ENCODE measurements around the gene FAS.

Gene FAS

DNA sequence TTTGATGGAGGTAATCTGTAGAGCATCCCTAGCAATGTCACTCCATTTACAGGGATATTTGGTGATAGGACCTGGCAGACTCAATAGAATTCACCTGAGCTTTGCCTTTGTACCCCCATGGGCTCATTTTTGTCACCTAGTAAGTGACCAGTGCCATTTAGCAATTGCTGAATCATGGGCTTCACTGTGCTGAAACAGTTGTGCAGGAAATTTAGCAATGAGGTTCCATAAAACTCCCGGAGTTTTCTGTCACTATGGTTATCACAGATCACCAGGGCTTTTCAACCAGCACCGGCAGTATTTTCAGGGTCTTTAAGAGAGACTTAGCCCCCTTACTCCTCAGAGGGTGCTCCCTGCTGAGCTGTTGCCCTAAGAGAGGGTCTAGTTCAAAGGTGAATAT, 40.2 kb downstream of the FAS start:
- in situ Hi-C loops (cut with HindIII; ENCODE audit: low sequenced_read_pairs): loop anchor here (5.0 kb wide), 1 partner anchor 37 kb away; no protein-coding TSS in a partner anchor

DNA sequence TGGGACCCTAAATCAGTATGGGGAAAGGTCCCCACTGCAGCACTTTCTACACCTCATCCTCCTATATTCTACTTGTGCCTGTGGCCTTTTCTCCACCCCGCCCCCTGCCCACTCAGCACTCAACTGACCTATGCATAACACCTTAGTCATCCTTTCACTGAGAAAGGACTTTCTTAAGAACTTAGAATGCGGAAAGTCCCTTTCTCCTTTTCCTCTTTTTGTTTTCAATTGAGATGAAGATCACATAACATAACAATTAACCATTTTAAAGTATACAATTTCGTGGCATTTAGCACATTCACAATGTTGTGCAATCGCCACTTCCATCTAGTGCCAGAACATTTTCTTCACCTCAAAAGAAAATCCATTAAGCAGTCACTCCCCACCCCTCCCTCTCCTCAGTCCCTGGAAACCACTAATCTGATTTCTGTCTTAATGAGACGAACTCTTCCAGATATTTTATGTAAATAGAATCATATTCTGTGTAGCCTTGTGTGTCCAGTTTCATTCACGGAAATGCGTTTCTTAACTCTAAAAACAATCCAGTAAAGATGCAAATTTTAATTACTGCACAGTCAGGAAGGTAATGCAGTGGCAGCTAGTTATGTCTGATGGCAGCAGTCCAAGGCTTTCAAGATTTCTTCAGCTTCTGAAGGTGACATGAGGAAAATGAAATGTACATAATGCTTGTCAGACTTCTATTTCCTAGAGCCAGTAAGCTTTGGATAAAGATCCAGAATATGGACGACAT, 41.7 kb downstream of the FAS start:
- in situ Hi-C loops (cut with HindIII; ENCODE audit: low sequenced_read_pairs): loop anchor here (5.0 kb wide), 1 partner anchor 35 kb away; no protein-coding TSS in a partner anchor

DNA sequence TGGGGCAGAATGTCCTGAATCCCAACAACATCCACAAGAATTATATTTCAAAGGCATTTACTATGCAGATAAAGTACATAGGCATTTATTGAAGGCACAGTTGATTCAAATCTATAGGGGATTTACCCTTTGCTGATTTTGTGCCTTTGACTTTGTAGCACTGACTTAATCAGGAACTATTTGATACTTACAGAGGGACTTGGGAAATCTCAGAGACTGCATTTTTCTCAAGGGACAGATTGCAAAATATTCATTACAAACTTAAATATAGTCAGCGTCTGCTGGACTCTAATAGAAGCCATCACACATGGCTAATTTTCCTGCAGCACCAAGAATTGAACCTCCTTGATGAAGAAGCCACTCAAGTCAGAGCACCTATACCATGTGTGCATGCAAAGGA, 44.9 kb downstream of the FAS start:
- in situ Hi-C loops (cut with HindIII; ENCODE audit: low sequenced_read_pairs): no loop called here

DNA sequence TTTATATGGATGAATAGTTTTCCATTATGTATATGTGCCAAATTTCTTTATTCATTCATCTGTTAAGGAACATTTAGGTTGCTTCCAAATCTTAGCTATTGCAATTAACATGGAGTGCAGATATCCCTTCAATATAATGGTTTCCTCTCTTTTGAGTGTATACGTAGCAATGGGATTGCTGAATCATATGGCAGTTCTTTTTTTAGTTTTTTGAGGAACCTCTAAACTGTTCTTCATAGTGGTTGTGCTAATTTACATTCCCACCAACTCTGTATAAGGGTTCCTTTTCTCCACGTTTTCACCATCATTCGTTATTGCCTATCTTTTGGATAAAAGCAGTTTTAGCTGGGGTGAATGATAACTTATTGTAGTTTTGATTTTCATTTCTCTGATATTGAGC, 46.5 kb downstream of the FAS start:
- in situ Hi-C loops (cut with HindIII; ENCODE audit: low sequenced_read_pairs): no loop called here

DNA sequence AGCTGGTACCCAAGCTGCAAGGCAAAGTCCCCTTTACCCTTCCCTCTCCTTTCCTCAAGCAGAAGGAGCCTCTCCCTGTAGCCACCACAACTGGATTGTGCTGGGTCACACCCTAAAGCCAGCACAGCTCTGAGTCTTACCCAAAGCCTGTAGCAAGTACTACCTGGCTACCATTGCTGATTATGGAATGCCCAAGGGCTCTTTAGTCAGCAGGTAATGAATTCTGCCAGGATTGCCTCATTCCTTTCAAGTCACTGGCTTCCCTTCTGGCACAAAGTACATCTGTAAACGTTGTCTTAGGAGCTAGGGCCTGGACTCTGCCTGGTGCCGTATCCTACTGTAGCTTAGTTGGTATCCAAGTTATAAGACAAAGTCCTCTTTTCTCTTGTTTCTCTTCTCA, 52.0 kb downstream of the FAS start:
- in situ Hi-C loops (cut with HindIII; ENCODE audit: low sequenced_read_pairs): no loop called here

DNA sequence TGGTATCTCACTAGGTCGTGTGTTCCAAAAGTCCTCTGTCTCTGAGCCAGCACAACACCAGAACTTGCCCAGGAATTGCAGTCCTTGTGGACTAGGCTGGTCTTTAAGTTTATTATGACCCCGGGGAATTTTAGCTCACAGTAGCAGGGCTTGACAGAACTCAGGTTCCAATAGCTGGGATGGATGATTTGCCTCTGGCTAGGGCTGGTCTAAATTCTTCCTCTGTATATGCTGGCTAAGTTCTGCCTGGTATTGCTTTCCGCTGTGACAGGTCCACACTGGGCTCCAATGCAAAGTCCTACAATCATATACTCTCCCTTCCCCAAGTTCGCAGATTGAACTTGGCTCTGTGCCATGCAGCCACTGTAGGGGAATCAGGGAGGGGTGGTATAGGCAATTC, 52.5 kb downstream of the FAS start:
- in situ Hi-C loops (cut with HindIII; ENCODE audit: low sequenced_read_pairs): no loop called here

DNA sequence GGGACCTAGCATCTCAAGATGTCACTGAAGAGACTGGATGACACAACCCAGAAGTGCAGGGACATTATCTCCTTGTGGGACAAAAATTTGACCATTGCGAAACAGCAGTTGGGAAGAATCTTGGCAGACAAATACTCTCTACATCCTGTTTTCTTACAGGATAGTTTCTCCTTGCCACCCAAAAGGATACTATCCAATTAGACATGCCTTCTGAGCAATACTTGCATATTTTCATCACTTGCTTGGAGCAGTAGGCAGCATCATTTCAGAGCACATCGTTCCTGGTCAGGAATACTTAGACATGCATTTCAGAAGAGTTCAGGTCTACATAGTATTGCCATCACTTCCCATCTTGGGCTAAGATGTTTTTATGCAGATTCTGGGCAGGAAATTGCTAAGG, 56.8 kb downstream of the FAS start:
- in situ Hi-C loops (cut with HindIII; ENCODE audit: low sequenced_read_pairs): no loop called here

DNA sequence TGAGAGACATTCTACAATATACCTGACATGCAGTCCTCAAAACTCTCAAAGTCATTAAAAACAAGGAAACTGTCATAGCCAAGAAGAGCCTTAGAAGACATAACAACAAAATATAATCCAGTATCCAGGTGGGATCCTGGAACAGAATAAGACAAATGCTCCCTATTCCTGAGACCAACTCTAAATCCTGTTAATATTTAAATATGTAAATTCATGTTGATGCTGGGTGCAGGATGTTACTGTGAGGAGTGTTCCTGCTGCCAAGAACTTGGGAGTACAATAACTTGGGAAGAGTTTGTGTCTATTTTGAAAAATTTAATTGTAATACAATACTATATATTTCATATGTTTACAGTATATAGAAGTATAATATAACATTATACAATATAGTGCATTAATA, 61.0 kb downstream of the FAS start:
- in situ Hi-C loops (cut with HindIII; ENCODE audit: low sequenced_read_pairs): no loop called here

DNA sequence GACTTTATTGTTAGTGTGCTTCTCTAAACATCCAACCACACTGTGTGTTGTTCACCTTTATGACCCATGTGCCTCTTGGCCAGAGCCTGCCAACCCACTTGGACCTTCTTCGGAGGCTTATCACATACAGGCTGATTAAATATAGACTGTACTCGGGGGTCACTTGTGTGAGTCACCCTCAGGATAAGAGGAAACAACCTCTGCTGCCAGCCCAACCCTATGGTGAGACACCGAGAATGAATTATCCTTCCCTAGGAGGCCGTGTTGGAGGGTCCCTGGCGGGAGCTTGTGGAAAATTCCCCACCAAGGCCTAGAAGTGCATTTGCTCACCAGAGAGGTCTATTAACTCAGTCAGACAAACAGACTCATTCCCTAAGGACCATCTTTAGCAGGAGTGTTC, 63.0 kb downstream of the FAS start:
- in situ Hi-C loops (cut with HindIII; ENCODE audit: low sequenced_read_pairs): no loop called here

DNA sequence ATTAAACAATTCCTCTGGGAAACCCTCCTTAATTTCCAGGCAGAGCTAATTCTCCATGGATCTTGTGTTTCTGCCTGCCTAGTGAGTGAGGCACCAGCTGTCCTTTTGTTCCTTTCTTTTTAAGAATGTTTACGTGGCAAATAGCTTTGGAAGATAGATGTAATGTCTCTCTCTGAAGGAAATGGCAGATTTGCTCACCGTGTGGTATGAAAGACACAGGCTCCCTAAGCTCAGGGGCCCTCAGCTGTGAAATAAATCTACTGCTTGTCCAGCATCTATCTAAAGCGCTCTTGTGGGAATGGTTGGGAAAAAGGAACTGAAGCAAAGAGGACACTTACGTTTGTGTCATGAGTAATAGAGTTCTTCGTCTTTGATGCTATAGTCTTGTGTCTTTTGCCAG, 64.6 kb downstream of the FAS start:
- in situ Hi-C loops (cut with HindIII; ENCODE audit: low sequenced_read_pairs): no loop called here

DNA sequence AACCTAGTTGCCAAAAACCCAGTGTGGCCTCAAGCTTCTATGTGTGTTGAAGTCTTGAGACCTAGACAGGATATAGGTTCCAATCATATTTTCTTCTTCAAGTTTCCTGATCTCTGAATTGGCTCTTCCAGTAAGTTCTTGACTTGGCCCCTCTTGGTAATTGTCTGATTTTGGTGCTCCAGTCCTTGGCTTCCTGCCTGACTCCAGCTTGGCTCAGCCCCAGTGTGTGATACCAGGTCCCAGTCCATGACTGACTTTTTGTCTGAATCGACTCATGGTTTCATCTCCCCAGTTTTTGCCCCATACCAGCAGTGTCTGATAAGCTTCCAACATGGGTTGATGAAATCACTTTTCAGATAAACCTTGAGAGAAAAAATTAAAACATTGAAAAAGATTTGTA, 72.3 kb downstream of the FAS start:
- in situ Hi-C loops (cut with HindIII; ENCODE audit: low sequenced_read_pairs): no loop called here

DNA sequence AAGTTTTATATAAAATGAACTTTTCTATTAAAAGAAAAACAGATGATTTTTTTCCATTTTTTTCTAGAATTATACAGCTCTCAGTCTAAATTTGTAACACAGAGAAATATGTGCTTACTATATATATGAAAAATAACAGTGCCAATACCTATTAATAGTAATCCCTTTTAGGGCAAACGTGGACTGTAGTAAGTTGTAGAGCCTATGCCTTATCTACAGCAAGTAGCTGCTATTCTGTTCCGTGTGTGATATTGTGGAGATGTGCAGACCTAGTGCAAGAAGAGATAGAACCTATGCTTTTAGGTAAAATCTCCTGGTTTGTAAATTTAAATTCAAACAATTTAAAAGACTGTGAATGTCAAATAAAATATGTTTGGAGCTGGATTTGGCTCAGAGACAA, 72.9 kb downstream of the FAS start:
- in situ Hi-C loops (cut with HindIII; ENCODE audit: low sequenced_read_pairs): no loop called here

DNA sequence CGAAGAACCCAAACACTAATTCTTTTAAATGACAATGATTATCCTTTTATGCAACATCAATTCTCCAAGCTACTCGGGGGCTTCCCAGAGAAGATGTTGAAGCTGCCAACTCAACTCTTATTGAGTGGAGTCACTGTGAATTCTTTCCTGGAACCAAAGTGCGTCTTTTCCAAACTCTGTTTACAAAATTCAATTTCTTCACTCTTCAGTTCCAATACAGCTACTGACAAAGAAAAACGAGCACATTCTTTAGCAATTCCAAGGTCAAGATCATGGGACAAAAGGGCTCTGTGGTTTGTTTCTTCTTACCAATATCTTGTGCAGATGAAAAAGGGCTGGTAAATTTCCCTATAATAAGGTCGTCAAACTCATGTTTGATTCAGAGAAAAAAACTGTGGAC, 74.2 kb downstream of the FAS start:
- in situ Hi-C loops (cut with HindIII; ENCODE audit: low sequenced_read_pairs): loop anchor here (5.0 kb wide), 1 partner anchor 32 kb away; no protein-coding TSS in a partner anchor
